Osteocyte (in vitro differentiated cells): Measurements from ENCODE around the gene TIAM2. TPM values are rescaled to one million over a fixed set of nuclear protein-coding genes. Genes with fewer than 3 reads are reported as not detected.
"Not testable (repeated sequence)": the region's sequence is repeated elsewhere in the genome, so short reads cannot be mapped to it uniquely, and the experiment has no call there.

Experiments used
- DNase-seq: peaks from one replicate; pipeline ENCODE4 v3.0.0; 2021; ENCODE audit warnings: mixed read lengths; ENCODE audit not compliant: unreplicated experiment; ENCODE audit errors: extremely low spot score
- H3K27ac Mint-ChIP-seq: one replicate; pipeline ENCODE4 v1.8.0; 2021; ENCODE audit warnings: mild to moderate bottlenecking, mixed read lengths; ENCODE audit not compliant: unreplicated experiment
- H3K27me3 Mint-ChIP-seq: one replicate; pipeline ENCODE4 v1.8.0; 2021; ENCODE audit warnings: mixed read lengths; ENCODE audit not compliant: unreplicated experiment
- H3K36me3 Mint-ChIP-seq: one replicate; pipeline ENCODE4 v1.8.0; 2021; ENCODE audit warnings: mixed read lengths; ENCODE audit not compliant: unreplicated experiment
- H3K4me1 Mint-ChIP-seq: one replicate; pipeline ENCODE4 v1.8.0; 2021; ENCODE audit warnings: mixed read lengths; ENCODE audit not compliant: unreplicated experiment
- H3K4me3 Mint-ChIP-seq: one replicate; pipeline ENCODE4 v1.8.0; 2021; ENCODE audit warnings: mild to moderate bottlenecking, moderate library complexity, mixed read lengths; ENCODE audit not compliant: unreplicated experiment
- H3K9me3 Mint-ChIP-seq: one replicate; pipeline ENCODE4 v1.8.0; 2021; ENCODE audit warnings: mixed read lengths; ENCODE audit not compliant: unreplicated experiment
- total RNA-seq: library from RNA; stranded (reverse); gene quantifications from 2 replicates; pipeline ENCODE4 v1.2.1, GENCODE V29; 2021
- TF ChIP-seq, protein P1 (sequence below): fragments of 200-600 bp; sonication (generic); IDR thresholded peaks from 2 replicates; pipeline ENCODE4 v1.5.0; 2021; ENCODE audit warnings: antibody characterized with exemption, mild to moderate bottlenecking, moderate library complexity

TIAM2 gene
- total RNA-seq, 1 donor from 2014 or later = 11.2 TPM

DNA sequence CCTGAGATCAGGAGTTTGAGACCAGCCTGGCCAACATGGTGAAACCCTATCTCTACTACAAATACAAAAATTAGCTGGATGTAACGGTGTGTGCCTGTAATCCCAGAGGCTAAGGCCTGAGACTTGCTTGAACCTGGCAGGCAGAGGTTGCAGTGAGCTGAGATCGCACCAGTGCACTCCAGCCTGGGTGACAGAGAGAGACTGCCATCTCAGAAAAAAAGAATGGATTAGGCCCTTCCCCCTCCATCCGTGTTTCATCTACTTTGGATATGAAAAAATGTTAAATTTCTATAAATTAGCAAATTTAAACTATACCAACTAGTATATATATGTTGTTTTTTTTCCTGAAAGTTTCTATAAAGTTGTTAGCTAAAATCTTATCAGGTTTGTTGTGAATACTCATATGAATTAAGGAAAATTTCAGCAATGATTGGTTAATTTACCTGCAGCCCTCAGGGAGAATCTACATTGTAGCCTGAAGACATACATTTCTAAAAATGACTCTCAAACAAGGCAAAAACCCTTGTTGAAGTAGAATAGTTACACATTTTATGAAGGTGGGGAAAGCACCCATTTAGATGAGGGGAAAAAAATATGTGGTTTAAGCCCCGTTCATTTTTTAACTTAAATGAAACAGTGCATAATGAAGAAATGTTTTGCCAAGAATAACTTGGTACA lies 120.9 kb downstream of the TIAM2 start:
- peaks cover 30% of the 10 kb centered on the region for H3K4me1 Mint-ChIP-seq

DNA sequence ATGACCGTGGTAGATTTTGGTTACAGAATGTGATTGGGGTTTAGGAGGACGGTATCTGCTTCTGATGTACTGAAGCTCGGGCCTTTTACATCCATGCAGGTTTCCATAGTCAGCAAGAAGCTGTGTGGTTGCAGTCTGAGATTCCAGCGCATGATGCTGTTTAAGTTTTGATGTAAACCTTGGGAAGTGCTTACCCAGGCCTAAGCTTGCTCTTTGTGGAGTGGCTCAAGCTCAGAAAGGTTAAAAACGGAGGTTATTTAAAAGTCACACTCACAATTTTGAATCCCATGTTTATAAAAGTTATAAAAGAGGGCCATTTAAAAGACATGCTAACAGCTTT lies 121.4 kb downstream of the TIAM2 start:
- H3K27ac Mint-ChIP-seq = peak overlapping the region; percentile 89
- DNase-seq = no peak
- no peak overlapping the region for H3K4me3 Mint-ChIP-seq
- H3K27me3 Mint-ChIP-seq = no peaks in the 10 kb centered on the region
- H3K4me1 Mint-ChIP-seq = peaks cover 35% of the 10 kb centered on the region
- no peaks in the 10 kb centered on the region for H3K9me3 Mint-ChIP-seq
- no peaks in the 10 kb centered on the region for H3K36me3 Mint-ChIP-seq
- TF ChIP-seq, protein P1, sequence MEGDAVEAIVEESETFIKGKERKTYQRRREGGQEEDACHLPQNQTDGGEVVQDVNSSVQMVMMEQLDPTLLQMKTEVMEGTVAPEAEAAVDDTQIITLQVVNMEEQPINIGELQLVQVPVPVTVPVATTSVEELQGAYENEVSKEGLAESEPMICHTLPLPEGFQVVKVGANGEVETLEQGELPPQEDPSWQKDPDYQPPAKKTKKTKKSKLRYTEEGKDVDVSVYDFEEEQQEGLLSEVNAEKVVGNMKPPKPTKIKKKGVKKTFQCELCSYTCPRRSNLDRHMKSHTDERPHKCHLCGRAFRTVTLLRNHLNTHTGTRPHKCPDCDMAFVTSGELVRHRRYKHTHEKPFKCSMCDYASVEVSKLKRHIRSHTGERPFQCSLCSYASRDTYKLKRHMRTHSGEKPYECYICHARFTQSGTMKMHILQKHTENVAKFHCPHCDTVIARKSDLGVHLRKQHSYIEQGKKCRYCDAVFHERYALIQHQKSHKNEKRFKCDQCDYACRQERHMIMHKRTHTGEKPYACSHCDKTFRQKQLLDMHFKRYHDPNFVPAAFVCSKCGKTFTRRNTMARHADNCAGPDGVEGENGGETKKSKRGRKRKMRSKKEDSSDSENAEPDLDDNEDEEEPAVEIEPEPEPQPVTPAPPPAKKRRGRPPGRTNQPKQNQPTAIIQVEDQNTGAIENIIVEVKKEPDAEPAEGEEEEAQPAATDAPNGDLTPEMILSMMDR = no peak

More for the DNA sequence above, 120.9 kb downstream of the TIAM2 start:
- Mint-ChIP-seq H3K9me3 (no peaks in the 10 kb centered on the region), H3K27ac (no peak overlapping the region), H3K4me3 (no peak overlapping the region), H3K27me3 (no peaks in the 10 kb centered on the region), H3K36me3 (no peaks in the 10 kb centered on the region)
- TF ChIP-seq, protein P1 = no peak
- no peak for DNase-seq

DNA sequence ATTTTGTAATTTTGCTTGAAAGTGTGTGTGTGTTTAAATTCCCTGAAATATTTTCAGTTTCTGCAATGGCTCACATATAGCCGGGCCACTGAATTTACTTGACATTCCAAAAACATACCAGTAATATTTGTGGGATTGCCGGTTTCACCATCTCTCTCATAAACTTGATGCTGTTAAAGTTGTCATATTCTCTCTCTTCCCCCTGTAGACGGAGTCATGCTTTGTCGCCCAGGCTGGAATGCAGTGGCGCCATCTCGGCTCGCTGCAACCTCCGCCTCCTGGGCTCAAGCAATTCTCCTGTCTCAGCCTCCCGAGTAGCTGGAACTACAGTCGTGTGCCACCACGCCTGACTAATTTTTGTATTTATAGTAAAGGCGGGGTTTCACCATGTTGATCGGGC lies 122.1 kb downstream of the TIAM2 start:
- TF ChIP-seq, protein P1 = no peak
- Mint-ChIP-seq H3K27ac (peak overlapping the region; percentile 89), H3K9me3 (no peaks in the 10 kb centered on the region), H3K4me3 (peak overlapping the region; percentile 65), H3K36me3 (no peaks in the 10 kb centered on the region), H3K27me3 (no peaks in the 10 kb centered on the region), H3K4me1 (peaks cover 42% of the 10 kb centered on the region)
- no peak for DNase-seq

DNA sequence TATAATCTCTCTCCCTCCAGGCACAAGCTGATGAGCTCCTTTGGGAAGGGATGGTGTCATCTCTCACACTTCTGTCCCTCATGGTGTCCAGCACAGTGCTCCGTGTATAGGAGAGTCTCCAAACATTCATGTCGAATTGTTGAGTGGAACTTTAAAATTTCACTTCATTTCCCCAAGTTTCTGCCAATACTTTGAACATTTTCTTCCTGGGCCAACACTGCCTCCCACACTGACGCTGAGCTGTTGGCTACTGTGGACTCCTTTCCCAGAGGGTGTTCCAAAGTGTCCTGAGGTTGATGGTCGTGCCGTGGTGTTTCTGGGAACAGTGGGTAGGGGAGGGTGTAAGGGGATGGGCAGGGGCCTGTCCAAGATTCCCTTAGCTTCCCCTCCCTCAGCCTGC lies 122.7 kb downstream of the TIAM2 start:
- no peaks in the 10 kb centered on the region for H3K9me3 Mint-ChIP-seq
- peaks cover 45% of the 10 kb centered on the region for H3K4me1 Mint-ChIP-seq
- no peaks in the 10 kb centered on the region for H3K36me3 Mint-ChIP-seq
- TF ChIP-seq, protein P1 = no peak
- H3K27me3 Mint-ChIP-seq = no peaks in the 10 kb centered on the region
- H3K27ac Mint-ChIP-seq = peak overlapping the region; percentile 89
- DNase-seq = no peak
- H3K4me3 Mint-ChIP-seq = no peak overlapping the region

DNA sequence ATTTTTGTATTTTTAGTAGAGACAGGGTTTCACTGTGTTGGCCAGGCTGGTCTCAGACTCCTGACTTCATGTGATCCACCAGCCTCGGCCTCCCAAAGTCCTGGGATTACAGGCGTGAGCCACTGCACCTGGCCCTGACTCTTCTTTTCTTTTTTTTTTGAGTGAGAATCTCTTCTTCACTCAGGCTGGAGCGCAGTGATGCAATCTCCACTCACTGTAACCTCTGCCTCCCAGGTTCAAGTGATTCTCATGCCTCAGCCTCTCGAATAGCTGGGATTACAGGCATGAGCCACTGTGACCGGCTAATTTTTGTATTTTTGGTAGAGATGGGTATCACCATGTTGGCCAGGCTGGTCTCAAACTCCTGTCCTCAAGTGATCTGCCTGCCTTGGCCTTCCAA lies 124.1 kb downstream of the TIAM2 start:
- H3K27me3 Mint-ChIP-seq, DNase-seq, H3K36me3 Mint-ChIP-seq, H3K27ac Mint-ChIP-seq, H3K9me3 Mint-ChIP-seq, H3K4me3 Mint-ChIP-seq: not testable (repeated sequence)
- H3K4me1 Mint-ChIP-seq = peaks cover 54% of the 10 kb centered on the region

DNA sequence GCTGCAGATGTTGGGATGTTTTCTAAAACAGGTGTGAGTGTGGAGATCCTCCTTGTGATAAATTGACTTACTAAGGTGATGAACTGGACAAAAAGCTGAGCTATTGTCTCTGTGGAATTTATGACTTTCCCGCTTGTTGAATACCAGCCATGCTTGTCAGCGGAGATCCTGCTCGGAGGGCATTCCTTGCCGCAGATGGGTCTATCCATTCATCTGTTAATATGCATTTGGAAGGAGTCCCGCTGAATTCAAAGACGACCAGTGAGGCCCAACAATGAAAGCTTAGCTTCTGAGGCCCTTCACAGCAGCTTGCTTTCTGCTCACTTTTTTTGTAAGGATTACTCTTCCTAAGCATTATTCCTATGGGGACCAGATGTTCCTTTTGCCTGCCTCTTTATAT lies 124.9 kb downstream of the TIAM2 start:
- Mint-ChIP-seq H3K4me3 (no peak overlapping the region), H3K4me1 (peaks cover 54% of the 10 kb centered on the region), H3K9me3 (no peaks in the 10 kb centered on the region), H3K27ac (no peak overlapping the region), H3K27me3 (no peaks in the 10 kb centered on the region), H3K36me3 (no peaks in the 10 kb centered on the region)
- DNase-seq = no peak
- TF ChIP-seq, protein P1 = no peak
